Prostate gland (tissue), 2 donors: Measurements from ENCODE around the gene HDDC3. TPM values are rescaled to one million over a fixed set of nuclear protein-coding genes. Genes with fewer than 3 reads are reported as not detected.

Source experiments
- DNase-seq: peaks from one replicate; pipeline ENCODE4 v3.0.0-alpha.2; 2019; ENCODE audit warnings: low spot score
- H3K27ac ChIP-seq, 2 donors: fragments of 200-600 bp; sonication (generic); 2 replicates each; pipeline ENCODE4 v1.5.1; 2017 to 2019
- H3K27me3 ChIP-seq: fragments of 200-600 bp; sonication (generic); replicated peaks from 2 replicates; pipeline ENCODE4 v1.5.1; 2019; ENCODE audit not compliant: insufficient read depth
- H3K36me3 ChIP-seq, 2 donors: fragments of 200-600 bp; sonication (generic); 1 replicate in 1 of 2; 2 replicates in 1 of 2; pipeline versions ENCODE4 v1.5.1 to v1.8.1; 2017 to 2019
- H3K4me1 ChIP-seq: fragments of 200-600 bp; sonication (generic); replicated peaks from 2 replicates; pipeline ENCODE4 v1.5.1; 2019
- H3K4me3 ChIP-seq, 2 donors: fragments of 200-600 bp; sonication (generic); 2 replicates each; pipeline ENCODE4 v1.5.1; 2017 to 2019
- H3K9me3 ChIP-seq: fragments of 200-600 bp; sonication (generic); 2 replicates; pipeline ENCODE4 v1.5.1; 2017
- CTCF ChIP-seq, 4 experiments: fragments of 200-600 bp in 2 of 4; fragments of 450-650 bp in 2 of 4; sonication (generic) in 2 of 4; IDR thresholded peaks; 1 replicate in 3 of 4; 2 replicates in 1 of 4; pipeline ENCODE4 v1.5.1; 2016 to 2019; ENCODE audit warnings: antibody characterized with exemption in 4 of 4, mild to moderate bottlenecking in 2 of 4, moderate library complexity in 2 of 4
- POLR2A ChIP-seq: fragments of 450-650 bp; IDR thresholded peaks from one replicate; pipeline ENCODE4 v1.6.1; 2016; ENCODE audit warnings: antibody characterized with exemption, mild to moderate bottlenecking
- POLR2AphosphoS5 ChIP-seq: sonication (generic); formaldehyde crosslinking; IDR thresholded peaks from one replicate; pipeline ENCODE4 v1.6.1; 2017; ENCODE audit warnings: antibody characterized with exemption
- WGBS: methylation state at CpG from one replicate; pipeline ENCODE4 v1.1.5; 2018; 5-methylcytosine and 5-hydroxymethylcytosine counted together
- intact Hi-C: fragments of 100-400 bp; cut with DNase I; formaldehyde crosslinking; loops from one replicate; pipeline ENCODE4 v1.14.2; 2022
- total RNA-seq, 2 donors: library from RNA; depleted of rRNA; stranded (reverse); fragments of >200 nt; gene quantifications; one replicate each; pipeline ENCODE4 v1.1.0, GENCODE V29; 2016

Gene HDDC3
- total RNA-seq, 2 donors from 2014 or later, result 16.2 to 30.6 TPM

GRCh38 chr15:90934949-90935751 lies 2.8 kb upstream of the HDDC3 start, which contains the start of gene UNC45A:
UNC45A (plus strand) TSS chr15:90935285; CDS start chr15:90935325, 40 bp downstream.
- DNase-seq, result peak; percentile 96
- TF ChIP-seq CTCF (IDR thresholded peaks at IDR 0.05) (peak in 1 of 4 experiments; percentile 10), POLR2A (peak; percentile 93), POLR2AphosphoS5 (peak; percentile 90)
- H3K9me3 ChIP-seq, result no peaks in the 10 kb centered on the region
- H3K4me3 ChIP-seq, result peak within 1 kb of the TSS; percentile 63 to 71
- H3K4me1 ChIP-seq, result peaks cover 9% of the 10 kb centered on the region
- peaks cover under 1 to 12% of the 10 kb centered on the region in 2 donors for H3K36me3 ChIP-seq
- H3K27me3 ChIP-seq, result no peaks in the 10 kb centered on the region
- intact Hi-C loops, result no loop called here
- under 1% methylated on average over 56 of the region's 65 CpGs for WGBS
- peak within 1 kb of the TSS; percentile 83 to 88 for H3K27ac ChIP-seq

- H3K9me3 ChIP-seq, result no peaks in the 10 kb centered on the region
- peaks cover 9% of the 10 kb centered on the region for H3K4me1 ChIP-seq
- peak overlapping the region; percentile 83 to 88 for H3K27ac ChIP-seq
- H3K27me3 ChIP-seq, result no peaks in the 10 kb centered on the region
- H3K4me3 ChIP-seq, result peak overlapping the region; percentile 63 to 71
- intact Hi-C loops, result no loop called here
- DNase-seq, result peak; percentile 88
- TF ChIP-seq CTCF (IDR thresholded peaks at IDR 0.05) (peak; percentile 65 to 89 (median 80)), POLR2A (no peak), POLR2AphosphoS5 (no peak)
- WGBS, result under 1% methylated on average over 18 of the region's 19 CpGs
- H3K36me3 ChIP-seq, result peaks cover 0 to 5% of the 10 kb centered on the region in 2 donors
Measured at GRCh38 chr15:90934256-90934948, 2.1 kb upstream of the HDDC3 start.

GRCh38 chr15:90933301-90933700 lies 952 bp upstream of the HDDC3 start:
- 75% methylated on average over 1 of the region's 1 CpG for WGBS
- H3K4me1 ChIP-seq, result peaks cover 9% of the 10 kb centered on the region
- DNase-seq, result no peak
- H3K27me3 ChIP-seq, result no peaks in the 10 kb centered on the region
- no peak overlapping the region for H3K27ac ChIP-seq
- no peaks in the 10 kb centered on the region for H3K9me3 ChIP-seq
- intact Hi-C loops, result loop anchor here (2.0 kb wide), 1 partner anchor 30 kb away; the partner anchor contains the start of gene MAN2A2
- H3K36me3 ChIP-seq, result no peaks in the 10 kb centered on the region
- TF ChIP-seq CTCF (IDR thresholded peaks at IDR 0.05) (no peak), POLR2AphosphoS5 (no peak), POLR2A (no peak)
- no peak overlapping the region for H3K4me3 ChIP-seq

DNA sequence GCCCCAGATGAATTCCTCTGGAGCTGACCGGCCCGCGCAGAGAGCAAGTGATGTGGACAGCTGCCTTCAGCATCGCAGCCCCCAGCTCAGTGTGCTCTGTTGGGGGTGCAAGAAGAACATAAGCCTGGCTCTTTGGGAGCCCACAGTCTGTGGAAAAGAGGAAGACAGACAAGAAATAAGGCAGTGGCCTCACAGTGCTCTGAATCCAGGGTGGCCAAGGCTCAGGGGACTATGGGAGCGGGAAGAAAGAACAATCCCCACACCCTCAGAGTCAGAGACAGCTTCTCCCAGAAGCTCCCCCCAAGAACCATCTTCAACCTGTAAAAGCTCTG lies 277 bp upstream of the HDDC3 start:
- H3K4me1 ChIP-seq, result peaks cover 9% of the 10 kb centered on the region

More for the DNA sequence above, 277 bp upstream of the HDDC3 start:
- peak in 1 of 4 experiments; percentile 10 for TF ChIP-seq CTCF (IDR thresholded peaks at IDR 0.05)
- TF ChIP-seq POLR2AphosphoS5, result no peak
- Histone ChIP-seq H3K27ac (peak overlapping the region; percentile 94), H3K27me3 (no peaks in the 10 kb centered on the region), H3K36me3 (no peaks in the 10 kb centered on the region), H3K4me3 (peak overlapping the region; percentile 56 to 80), H3K9me3 (no peaks in the 10 kb centered on the region)
- WGBS, result 18% methylated on average over 5 of the region's 5 CpGs
- DNase-seq, result no peak
- intact Hi-C loops, result loop anchor here (2.0 kb wide), 1 partner anchor 30 kb away; the partner anchor contains the start of gene MAN2A2
